HCT116 (cell line): ENCODE data around the gene GPAT3. TPM values are rescaled to one million over a fixed set of nuclear protein-coding genes. Genes with fewer than 3 reads are reported as not detected.

Experiments
- ATAC-seq: fragments of 200-7000 bp; cut with Tn5 transposase; 2 replicates; pipeline ENCODE4 v1.9.1; 2020; ENCODE audit warnings: mild to moderate bottlenecking, moderate library complexity
- BruUV-seq: library from RNA; stranded (reverse); fragments of 400-500 nt; replicated peaks from 2 replicates; lab custom pipeline; 2021; lab: Mats Ljungman, UMichigan
- CTCF ChIA-PET: fragments of 300-600 bp; sonication (Branson Sonifier 250); formaldehyde crosslinking; loops from one replicate; lab custom pipeline; 2021; ENCODE audit warnings: antibody characterized with exemption; lab: Charles Lee
- POLR2A ChIA-PET: fragments of 300-600, 350-600 bp; sonication (Branson Sonifier 250); formaldehyde crosslinking; loops from one replicate; lab custom pipeline; 2021; ENCODE audit warnings: antibody characterized with exemption; lab: Charles Lee
- RAD21 ChIA-PET, 2 experiments: fragments of 300-600 bp; sonication (Branson Sonifier 250); formaldehyde crosslinking; loops; one replicate each; lab custom pipeline; 2023; ENCODE audit warnings: low total read pairs in 2 of 2; ENCODE audit not compliant: uncharacterized antibody in 2 of 2, unreplicated experiment in 2 of 2, low non-redundant PET in 1 of 2; lab: Charles Lee
- DNase-seq: peaks from one replicate; pipeline ENCODE4 v3.0.0-alpha.2; 2010; ENCODE audit warnings: low read depth, low spot score
- H2AFZ ChIP-seq: fragments of 200-600 bp; shearing (Covaris generic), sonication (generic); 2 replicates; pipeline ENCODE4 v1.6.1; 2017; ENCODE audit warnings: low read depth, mixed run types, mixed read lengths, antibody characterized with exemption, low read length; ENCODE audit not compliant: poor library complexity, severe bottlenecking
- H3K27ac ChIP-seq: 2 replicates; pipeline ENCODE4 v1.5.1; 2012; ENCODE audit warnings: low read depth, low read length
- H3K27me3 ChIP-seq: fragments of 200-600 bp; sonication (generic); 2 replicates; pipeline ENCODE4 v1.6.1; 2016; ENCODE audit warnings: mixed run types, low read length, mixed read lengths; ENCODE audit not compliant: insufficient read depth
- H3K36me3 ChIP-seq, 2 experiments: fragments of 200-500 bp in 1 of 2; fragments of 200-600 bp in 1 of 2; sonication (Bioruptor generic) in 1 of 2; sonication (generic) in 1 of 2; 2 replicates each; pipeline versions ENCODE4 v1.5.1 to v1.6.1; 2014 to 2016; ENCODE audit warnings: low read length in 2 of 2, inconsistent platforms in 1 of 2, mixed read lengths in 1 of 2, mixed run types in 1 of 2; ENCODE audit not compliant: insufficient read depth in 2 of 2, control insufficient read depth in 1 of 2
- H3K4me1 ChIP-seq, 2 experiments: fragments of 200-600 bp in 1 of 2; sonication (generic) in 1 of 2; 2 replicates each; pipeline versions ENCODE4 v1.5.1 to v1.6.1; 2012 to 2017; ENCODE audit warnings: low read length in 2 of 2, inconsistent platforms in 1 of 2, mild to moderate bottlenecking in 1 of 2, mixed read lengths in 1 of 2, mixed run types in 1 of 2, moderate library complexity in 1 of 2; ENCODE audit not compliant: insufficient read depth in 2 of 2, control insufficient read depth in 1 of 2
- H3K4me2 ChIP-seq: fragments of 200-600 bp; sonication (generic); 2 replicates; pipeline ENCODE4 v1.6.1; 2017; ENCODE audit warnings: mixed run types, low read length, mixed read lengths
- H3K4me3 ChIP-seq, 2 experiments: fragments of 200-600 bp in 1 of 2; sonication (generic) in 1 of 2; replicated peaks in 1 of 2; 2 replicates each; pipeline ENCODE4 v1.5.1; 2011 to 2016; ENCODE audit warnings: low read length in 2 of 2, control low read depth in 1 of 2, low read depth in 1 of 2, mild to moderate bottlenecking in 1 of 2, mixed read lengths in 1 of 2, mixed run types in 1 of 2
- H3K79me2 ChIP-seq: fragments of 200-600 bp; sonication (generic); 2 replicates; pipeline ENCODE4 v1.6.1; 2017; ENCODE audit warnings: mild to moderate bottlenecking, mixed run types, low read length, moderate library complexity, mixed read lengths; ENCODE audit not compliant: insufficient read depth
- H3K9ac ChIP-seq: fragments of 200-600 bp; sonication (generic); 2 replicates; pipeline ENCODE4 v1.6.1; 2016; ENCODE audit warnings: low read length, mixed read lengths
- H3K9me2 ChIP-seq: fragments of 200-600 bp; sonication (generic), shearing (Covaris generic); 2 replicates; pipeline ENCODE4 v1.6.1; 2017; ENCODE audit warnings: mixed run types, mild to moderate bottlenecking, moderate library complexity; ENCODE audit not compliant: insufficient read depth
- H3K9me3 ChIP-seq, 2 experiments: fragments of 200-500 bp in 1 of 2; fragments of 200-600 bp in 1 of 2; sonication (Bioruptor generic) in 1 of 2; sonication (generic) in 1 of 2; 2 replicates each; pipeline ENCODE4 v1.6.1; 2014 to 2017; ENCODE audit warnings: low read length in 2 of 2, mixed read lengths in 2 of 2, inconsistent platforms in 1 of 2, low read depth in 1 of 2, mild to moderate bottlenecking in 1 of 2, mixed run types in 1 of 2, moderate library complexity in 1 of 2; ENCODE audit not compliant: control insufficient read depth in 1 of 2, insufficient read depth in 1 of 2
- H4K20me1 ChIP-seq: fragments of 200-600 bp; sonication (generic), shearing (Covaris generic); 2 replicates; pipeline ENCODE4 v1.6.1; 2017; ENCODE audit warnings: mixed run types, mild to moderate bottlenecking, moderate library complexity; ENCODE audit not compliant: insufficient read depth
- CEBPB ChIP-seq: IDR thresholded peaks from 2 replicates; pipeline ENCODE4 v1.6.1; 2012; ENCODE audit warnings: low read depth
- ELF1 ChIP-seq: IDR thresholded peaks from 2 replicates; pipeline ENCODE4 v1.6.1; 2012; ENCODE audit warnings: low read depth, borderline replicate concordance
- EZH2 ChIP-seq: fragments of 200-600 bp; sonication (generic); IDR thresholded peaks from 2 replicates; pipeline ENCODE4 v1.6.1; 2017; ENCODE audit warnings: antibody characterized with exemption, mixed run types
- EZH2phosphoT487 ChIP-seq: fragments of 200-600 bp; IDR thresholded peaks from 2 replicates; pipeline ENCODE4 v1.6.1; 2018; ENCODE audit warnings: antibody characterized with exemption, borderline replicate concordance
- POLR2AphosphoS5 ChIP-seq: IDR thresholded peaks from 2 replicates; pipeline ENCODE4 v1.6.1; 2011; ENCODE audit warnings: mild to moderate bottlenecking, low read depth, low read length, moderate library complexity
- TCF7L2 ChIP-seq: IDR thresholded peaks from 2 replicates; pipeline ENCODE4 v1.7.0; 2011; ENCODE audit warnings: borderline replicate concordance, inconsistent platforms; ENCODE audit not compliant: insufficient read depth, insufficient read length; ENCODE audit errors: extremely low read depth
- YY1 ChIP-seq: IDR thresholded peaks from 2 replicates; pipeline ENCODE4 v1.6.1; 2011; ENCODE audit warnings: low read length, low read depth, moderate library complexity, mild to moderate bottlenecking; ENCODE audit not compliant: insufficient replicate concordance; ENCODE audit errors: extremely low read depth
- ZFX ChIP-seq: fragments of 450-650 bp; IDR thresholded peaks from 2 replicates; pipeline ENCODE4 v1.6.1; 2017
- intact Hi-C: fragments of 100-400 bp; cut with micrococcal nuclease; formaldehyde crosslinking; loops from 2 replicates; pipeline ENCODE4 v1.10.0; 2022
- total RNA-seq: library from RNA; stranded (reverse); gene quantifications from one replicate; pipeline ENCODE4 v1.2.1, GENCODE V29; 2021; ENCODE audit not compliant: unreplicated experiment
- TF ChIP-seq, protein P1 (sequence below): IDR thresholded peaks from 2 replicates; pipeline ENCODE4 v1.6.1; 2012; ENCODE audit warnings: low read depth

GPAT3 gene
- total RNA-seq, 1 experiment from 2014 or later, result 36.7 TPM

DNA sequence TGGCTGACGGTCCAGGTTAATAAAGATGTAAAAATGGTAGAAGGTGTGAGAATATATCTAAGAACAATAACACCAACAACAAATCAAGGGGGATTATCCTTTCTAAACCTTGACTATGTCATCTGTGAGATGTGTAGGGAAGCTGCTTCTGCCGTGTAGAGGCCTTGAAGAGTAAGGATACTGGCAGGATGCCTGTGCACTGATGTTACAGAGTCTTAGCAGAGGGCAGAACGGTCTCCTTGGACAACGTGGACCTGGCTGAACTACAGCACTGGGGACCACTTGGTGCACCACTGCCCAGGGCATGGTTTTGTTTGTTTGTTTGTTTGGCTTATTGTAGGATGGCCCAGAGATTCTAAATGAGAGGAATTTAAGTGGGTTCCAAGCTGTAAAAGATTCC lies 33.5 kb downstream of the GPAT3 start:
- no peaks in the 10 kb centered on the region for H3K9me3 ChIP-seq
- no peak for DNase-seq
- TF ChIP-seq ZFX (no peak), YY1 (no peak), POLR2AphosphoS5 (no peak), CEBPB (no peak), TCF7L2 (no peak), EZH2 (no peak), EZH2phosphoT487 (no peak), ELF1 (no peak)
- TF ChIP-seq, protein P1, sequence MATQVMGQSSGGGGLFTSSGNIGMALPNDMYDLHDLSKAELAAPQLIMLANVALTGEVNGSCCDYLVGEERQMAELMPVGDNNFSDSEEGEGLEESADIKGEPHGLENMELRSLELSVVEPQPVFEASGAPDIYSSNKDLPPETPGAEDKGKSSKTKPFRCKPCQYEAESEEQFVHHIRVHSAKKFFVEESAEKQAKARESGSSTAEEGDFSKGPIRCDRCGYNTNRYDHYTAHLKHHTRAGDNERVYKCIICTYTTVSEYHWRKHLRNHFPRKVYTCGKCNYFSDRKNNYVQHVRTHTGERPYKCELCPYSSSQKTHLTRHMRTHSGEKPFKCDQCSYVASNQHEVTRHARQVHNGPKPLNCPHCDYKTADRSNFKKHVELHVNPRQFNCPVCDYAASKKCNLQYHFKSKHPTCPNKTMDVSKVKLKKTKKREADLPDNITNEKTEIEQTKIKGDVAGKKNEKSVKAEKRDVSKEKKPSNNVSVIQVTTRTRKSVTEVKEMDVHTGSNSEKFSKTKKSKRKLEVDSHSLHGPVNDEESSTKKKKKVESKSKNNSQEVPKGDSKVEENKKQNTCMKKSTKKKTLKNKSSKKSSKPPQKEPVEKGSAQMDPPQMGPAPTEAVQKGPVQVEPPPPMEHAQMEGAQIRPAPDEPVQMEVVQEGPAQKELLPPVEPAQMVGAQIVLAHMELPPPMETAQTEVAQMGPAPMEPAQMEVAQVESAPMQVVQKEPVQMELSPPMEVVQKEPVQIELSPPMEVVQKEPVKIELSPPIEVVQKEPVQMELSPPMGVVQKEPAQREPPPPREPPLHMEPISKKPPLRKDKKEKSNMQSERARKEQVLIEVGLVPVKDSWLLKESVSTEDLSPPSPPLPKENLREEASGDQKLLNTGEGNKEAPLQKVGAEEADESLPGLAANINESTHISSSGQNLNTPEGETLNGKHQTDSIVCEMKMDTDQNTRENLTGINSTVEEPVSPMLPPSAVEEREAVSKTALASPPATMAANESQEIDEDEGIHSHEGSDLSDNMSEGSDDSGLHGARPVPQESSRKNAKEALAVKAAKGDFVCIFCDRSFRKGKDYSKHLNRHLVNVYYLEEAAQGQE, result no peak
- ChIA-PET POLR2A (no interaction called here), RAD21 (no interaction called here), CTCF (no interaction called here)
- H3K9me2 ChIP-seq, result no peaks in the 10 kb centered on the region
- H3K36me3 ChIP-seq, result no peaks in the 10 kb centered on the region
- no peak overlapping the region for H3K27ac ChIP-seq
- H3K79me2 ChIP-seq, result peaks cover 56% of the 10 kb centered on the region
- intact Hi-C loops, result no loop called here
- H3K9ac ChIP-seq, result no peak overlapping the region
- no peak overlapping the region for H3K4me3 ChIP-seq
- H2AFZ ChIP-seq, result no peak overlapping the region
- H3K4me1 ChIP-seq, result no peaks in the 10 kb centered on the region; a peak in 1 of 4 replicates
- no peak overlapping the region for H3K4me2 ChIP-seq
- H3K27me3 ChIP-seq, result no peaks in the 10 kb centered on the region
- H4K20me1 ChIP-seq, result no peaks in the 10 kb centered on the region
- ATAC-seq, result no peak
- BruUV-seq, result no TSS peak
